ENCODE measurements around the gene NOL7. TPM values are rescaled to one million over a fixed set of nuclear protein-coding genes. Genes with fewer than 3 reads are reported as not detected.

Gene NOL7
- total RNA-seq, 4 donors from 2014 or later, result 46.6 to 66.0 (median 56.4) TPM

- Histone ChIP-seq H3K4me3 (no peak overlapping the region), H3K36me3 (peaks cover 0 to 9% (median 0%) of the 10 kb centered on the region in 3 donors), H3K4me1 (peaks cover 0 to 6% (median 2%) of the 10 kb centered on the region in 4 donors), H3K27me3 (no peaks in the 10 kb centered on the region), H3K27ac (peak overlapping the region in 1 of 4 donors; percentile 57), H3K9me3 (no peaks in the 10 kb centered on the region)
- TF ChIP-seq, protein P1, sequence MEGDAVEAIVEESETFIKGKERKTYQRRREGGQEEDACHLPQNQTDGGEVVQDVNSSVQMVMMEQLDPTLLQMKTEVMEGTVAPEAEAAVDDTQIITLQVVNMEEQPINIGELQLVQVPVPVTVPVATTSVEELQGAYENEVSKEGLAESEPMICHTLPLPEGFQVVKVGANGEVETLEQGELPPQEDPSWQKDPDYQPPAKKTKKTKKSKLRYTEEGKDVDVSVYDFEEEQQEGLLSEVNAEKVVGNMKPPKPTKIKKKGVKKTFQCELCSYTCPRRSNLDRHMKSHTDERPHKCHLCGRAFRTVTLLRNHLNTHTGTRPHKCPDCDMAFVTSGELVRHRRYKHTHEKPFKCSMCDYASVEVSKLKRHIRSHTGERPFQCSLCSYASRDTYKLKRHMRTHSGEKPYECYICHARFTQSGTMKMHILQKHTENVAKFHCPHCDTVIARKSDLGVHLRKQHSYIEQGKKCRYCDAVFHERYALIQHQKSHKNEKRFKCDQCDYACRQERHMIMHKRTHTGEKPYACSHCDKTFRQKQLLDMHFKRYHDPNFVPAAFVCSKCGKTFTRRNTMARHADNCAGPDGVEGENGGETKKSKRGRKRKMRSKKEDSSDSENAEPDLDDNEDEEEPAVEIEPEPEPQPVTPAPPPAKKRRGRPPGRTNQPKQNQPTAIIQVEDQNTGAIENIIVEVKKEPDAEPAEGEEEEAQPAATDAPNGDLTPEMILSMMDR (IDR thresholded peaks at IDR 0.05), result no peak
- no peak for TF ChIP-seq POLR2A (IDR thresholded peaks at IDR 0.05)
- DNase-seq, result no peak
Observed at GRCh38 chr6:13576017-13576416, 39.1 kb upstream of the NOL7 start.

GRCh38 chr6:13577926-13578325, 37.2 kb upstream of the NOL7 start:
- peaks cover 0 to 6% (median 2%) of the 10 kb centered on the region in 4 donors for H3K4me1 ChIP-seq
- H3K27ac ChIP-seq, result no peak overlapping the region
- H3K27me3 ChIP-seq, result no peaks in the 10 kb centered on the region
- no peak overlapping the region for H3K4me3 ChIP-seq
- peaks cover 0 to 9% (median 0%) of the 10 kb centered on the region in 3 donors for H3K36me3 ChIP-seq
- no peak for TF ChIP-seq POLR2A (IDR thresholded peaks at IDR 0.05)
- TF ChIP-seq, protein P1 (IDR thresholded peaks at IDR 0.05), result no peak
- no peaks in the 10 kb centered on the region for H3K9me3 ChIP-seq
- DNase-seq, result no peak

- Histone ChIP-seq H3K27ac (no peak overlapping the region), H3K9me3 (no peaks in the 10 kb centered on the region), H3K4me3 (no peak overlapping the region), H3K27me3 (no peaks in the 10 kb centered on the region), H3K4me1 (no peaks in the 10 kb centered on the region), H3K36me3 (peaks cover 0 to 19% (median 0%) of the 10 kb centered on the region in 3 donors)
- no peak for DNase-seq
- no peak for TF ChIP-seq POLR2A (IDR thresholded peaks at IDR 0.05)
- TF ChIP-seq, protein P1 (IDR thresholded peaks at IDR 0.05), result no peak
Observed at GRCh38 chr6:13579911-13580310, 35.2 kb upstream of the NOL7 start.

DNA sequence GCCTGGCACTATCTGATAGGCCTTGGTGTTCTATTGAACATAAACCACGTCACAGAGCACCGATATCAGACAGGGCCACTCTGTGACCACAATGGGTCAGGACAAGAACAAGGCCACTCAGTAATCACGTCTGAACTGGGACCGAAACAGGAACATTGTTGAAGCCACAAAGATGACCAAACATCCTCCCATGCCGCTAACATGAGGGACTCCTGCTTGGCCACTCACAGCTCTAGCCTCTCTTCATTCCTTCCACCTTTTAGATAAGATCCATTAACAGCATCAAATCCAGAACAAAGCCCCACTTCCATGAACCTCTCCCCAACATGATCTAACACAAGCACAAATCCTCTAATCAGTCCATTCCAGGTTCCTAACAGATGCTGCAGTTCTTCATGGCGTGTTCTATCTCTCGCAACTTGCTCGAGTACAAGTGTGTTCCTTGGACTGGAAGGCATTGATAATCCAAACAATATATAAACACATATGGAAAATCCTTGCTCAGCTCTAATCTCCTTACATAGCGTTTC, 33.4 kb upstream of the NOL7 start:
- Histone ChIP-seq H3K27ac (no peak overlapping the region), H3K9me3 (no peaks in the 10 kb centered on the region), H3K36me3 (peaks cover 0 to 19% (median 0%) of the 10 kb centered on the region in 3 donors), H3K27me3 (no peaks in the 10 kb centered on the region), H3K4me3 (no peak overlapping the region), H3K4me1 (no peaks in the 10 kb centered on the region)
- DNase-seq, result no peak
- TF ChIP-seq, protein P1 (IDR thresholded peaks at IDR 0.05), result no peak
- TF ChIP-seq POLR2A (IDR thresholded peaks at IDR 0.05), result no peak

DNA sequence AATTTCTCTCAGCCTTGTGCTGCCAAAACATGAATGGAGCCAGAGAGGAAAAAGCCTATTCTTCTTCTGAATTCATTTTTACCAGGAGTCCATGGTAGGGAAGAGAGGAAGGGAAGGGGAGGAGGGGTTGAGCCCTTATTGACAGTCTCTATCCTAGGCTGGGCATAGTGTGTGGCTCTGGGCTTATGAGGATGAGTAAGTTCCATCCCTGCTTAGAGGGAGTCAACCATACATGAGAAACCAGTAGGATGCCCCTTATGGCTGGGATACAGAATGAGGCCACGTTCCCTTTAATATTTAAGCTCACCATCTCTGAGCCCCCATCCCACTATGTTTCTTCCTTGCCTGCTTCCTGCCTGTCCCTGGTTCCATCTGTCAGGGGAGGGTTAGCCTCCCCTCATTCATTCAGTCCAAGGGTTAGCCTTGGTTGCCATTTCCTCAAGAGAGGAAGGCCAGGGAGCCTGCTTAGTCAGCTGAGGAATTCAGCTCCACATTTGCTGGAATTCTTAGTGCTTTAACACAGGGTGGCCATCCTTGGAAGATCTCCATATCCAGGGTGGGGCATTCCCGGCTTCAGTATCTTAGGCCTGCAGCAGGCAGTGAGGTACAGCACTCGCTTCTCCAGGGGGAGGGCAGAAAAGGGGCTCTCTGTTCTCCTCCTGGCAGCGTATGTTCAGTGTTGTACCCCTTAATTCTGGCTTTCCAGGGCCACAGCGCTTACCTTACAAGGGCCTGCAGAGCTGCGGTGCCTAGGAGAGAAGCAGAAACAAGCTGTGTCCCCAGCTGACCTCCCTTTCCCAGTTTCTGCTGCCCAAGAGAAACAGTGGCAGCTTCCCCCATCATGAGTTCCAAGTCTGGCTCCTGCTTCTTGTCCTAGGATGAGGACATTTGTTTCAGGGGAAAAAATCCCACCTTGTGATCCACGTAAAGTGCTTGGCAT, 28.3 kb upstream of the NOL7 start:
- no peak overlapping the region for H3K4me3 ChIP-seq
- H3K36me3 ChIP-seq, result peaks cover 0 to 33% (median 0%) of the 10 kb centered on the region in 3 donors
- TF ChIP-seq POLR2A (IDR thresholded peaks at IDR 0.05), result no peak
- TF ChIP-seq, protein P1 (IDR thresholded peaks at IDR 0.05), result no peak
- DNase-seq, result no peak
- H3K27me3 ChIP-seq, result no peaks in the 10 kb centered on the region
- no peaks in the 10 kb centered on the region for H3K4me1 ChIP-seq
- H3K27ac ChIP-seq, result no peak overlapping the region
- no peaks in the 10 kb centered on the region for H3K9me3 ChIP-seq

All from Peyer's patch (tissue), 4 donors.